Measurements from ENCODE around the gene RAE1. TPM values are rescaled to one million over a fixed set of nuclear protein-coding genes. Genes with fewer than 3 reads are reported as not detected.

The RAE1 gene
- total and polyA plus RNA-seq, 2 donors (not counting 3 experiments of a cell fraction or from before 2014, with no cell fraction given) = 34.1 to 55.8 TPM

GRCh38 chr20:57341663-57342062, 9.4 kb upstream of the RAE1 start:
- no peak for FAIRE-seq

More at GRCh38 chr20:57341663-57342062, 9.4 kb upstream of the RAE1 start:
- TF ChIP-seq EZH2 (IDR thresholded peaks at IDR 0.05; ENCODE audit: borderline replicate concordance, low read depth, low read length, severe bottlenecking) = no peak
- TF ChIP-seq JUN (IDR thresholded peaks at IDR 0.05; ENCODE audit: borderline replicate concordance, insufficient read depth, insufficient read length, low read depth) = no peak
- no peak for TF ChIP-seq MYC (IDR thresholded peaks at IDR 0.05; ENCODE audit: low read depth, low read length)
- no peak for TF ChIP-seq FOS (IDR thresholded peaks at IDR 0.05; ENCODE audit: borderline replicate concordance, insufficient read depth, low read length)
- TF ChIP-seq, protein P1, sequence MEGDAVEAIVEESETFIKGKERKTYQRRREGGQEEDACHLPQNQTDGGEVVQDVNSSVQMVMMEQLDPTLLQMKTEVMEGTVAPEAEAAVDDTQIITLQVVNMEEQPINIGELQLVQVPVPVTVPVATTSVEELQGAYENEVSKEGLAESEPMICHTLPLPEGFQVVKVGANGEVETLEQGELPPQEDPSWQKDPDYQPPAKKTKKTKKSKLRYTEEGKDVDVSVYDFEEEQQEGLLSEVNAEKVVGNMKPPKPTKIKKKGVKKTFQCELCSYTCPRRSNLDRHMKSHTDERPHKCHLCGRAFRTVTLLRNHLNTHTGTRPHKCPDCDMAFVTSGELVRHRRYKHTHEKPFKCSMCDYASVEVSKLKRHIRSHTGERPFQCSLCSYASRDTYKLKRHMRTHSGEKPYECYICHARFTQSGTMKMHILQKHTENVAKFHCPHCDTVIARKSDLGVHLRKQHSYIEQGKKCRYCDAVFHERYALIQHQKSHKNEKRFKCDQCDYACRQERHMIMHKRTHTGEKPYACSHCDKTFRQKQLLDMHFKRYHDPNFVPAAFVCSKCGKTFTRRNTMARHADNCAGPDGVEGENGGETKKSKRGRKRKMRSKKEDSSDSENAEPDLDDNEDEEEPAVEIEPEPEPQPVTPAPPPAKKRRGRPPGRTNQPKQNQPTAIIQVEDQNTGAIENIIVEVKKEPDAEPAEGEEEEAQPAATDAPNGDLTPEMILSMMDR (IDR thresholded peaks at IDR 0.05; ENCODE audit: extremely low read depth in 1 of 2, insufficient read depth in 1 of 2, low read depth in 1 of 2, low read length in 2 of 2) = no peak
- TF ChIP-seq GATA2 (IDR thresholded peaks at IDR 0.05; ENCODE audit: insufficient read depth, insufficient read length, low read depth, low read length) = no peak
- no peak for TF ChIP-seq POLR2AphosphoS5 (IDR thresholded peaks at IDR 0.05; ENCODE audit: insufficient read depth, low read depth, low read length)
- TF ChIP-seq POLR2A (IDR thresholded peaks at IDR 0.05; ENCODE audit: low read depth, low read length) = no peak
- TF ChIP-seq MAX (IDR thresholded peaks at IDR 0.05; ENCODE audit: insufficient read depth, insufficient read length) = no peak
- CTCF ChIA-PET = no interaction called here
- no peaks in the 10 kb centered on the region for H3K36me3 ChIP-seq (ENCODE audit: control insufficient read depth in 2 of 2, extremely low read depth in 1 of 2, insufficient read depth in 2 of 2, low read length in 2 of 2)
- no TSS peak for BruUV-seq (replicated peaks)
- no peaks in the 10 kb centered on the region for H3K9me1 ChIP-seq (replicated peaks; ENCODE audit: control insufficient read depth, extremely low read depth, insufficient read depth, low read length)
- dilution Hi-C loops (cut with MboI; ENCODE audit: extremely low pct_ligation_motif_present, low sequenced_read_pairs) (no loop called here), intact Hi-C loops (cut with micrococcal nuclease) (no loop called here)
- no peak for DNase-seq (ENCODE audit: low read depth, low spot score)
- no peak overlapping the region for H3K4me2 ChIP-seq (ENCODE audit: insufficient read depth, low read length)
- H3K4me3 ChIP-seq (replicated peaks in 1 of 3; ENCODE audit: insufficient read depth in 1 of 3, low read depth in 1 of 3, low read length in 3 of 3) = no peak overlapping the region
- H3K27ac ChIP-seq (ENCODE audit: insufficient read depth, low read depth, low read length) = no peak overlapping the region
- H3K27me3 ChIP-seq (ENCODE audit: control insufficient read depth in 2 of 2, insufficient read depth in 2 of 2, low read length in 2 of 2) = peaks cover 2 to 23% of the 10 kb centered on the region in 2 experiments
- no peaks in the 10 kb centered on the region for H3K9me3 ChIP-seq (replicated peaks; ENCODE audit: control insufficient read depth, insufficient read depth, low read length)
- no peaks in the 10 kb centered on the region for H3K4me1 ChIP-seq (ENCODE audit: control insufficient read depth, extremely low read depth, insufficient read depth, low read length)
- no peak overlapping the region for H3K9ac ChIP-seq (replicated peaks; ENCODE audit: extremely low read depth, insufficient read depth, low read length)
- H4K20me1 ChIP-seq (replicated peaks; ENCODE audit: control insufficient read depth, extremely low read depth, insufficient read depth, low read length) = no peaks in the 10 kb centered on the region
- no peaks in the 10 kb centered on the region for H3K79me2 ChIP-seq (ENCODE audit: control insufficient read depth, insufficient read depth, low read length)
- POLR2A ChIA-PET = no interaction called here
- H2AFZ ChIP-seq (ENCODE audit: low read depth, low read length) = no peak overlapping the region
